SK-N-SH treated with all-trans-retinoic acid at 6 μM for 48 hours (cell line): ENCODE measurements around the gene CYP11A1.

Experiments
- ATAC-seq: fragments of 200-7000 bp; cut with Tn5 transposase; 3 replicates; pipeline ENCODE4 v1.9.1; 2020; ENCODE audit warnings: mild to moderate bottlenecking, moderate library complexity
- ARNTL ChIP-seq: fragments of 450-650 bp; formaldehyde crosslinking; IDR thresholded peaks from 2 replicates; pipeline ENCODE4 v1.5.0; 2020; ENCODE audit warnings: low read depth, mild to moderate bottlenecking, moderate library complexity, borderline replicate concordance
- BACH2 ChIP-seq: fragments of 250-450 bp; sonication (Bioruptor Pico); IDR thresholded peaks from 2 replicates; pipeline ENCODE4 v1.9.0; 2021; ENCODE audit warnings: mild to moderate bottlenecking, borderline replicate concordance
- CSDC2 ChIP-seq: fragments of 250-450 bp; sonication (Bioruptor Pico); IDR thresholded peaks from 2 replicates; pipeline ENCODE4 v1.5.0; 2020; ENCODE audit warnings: mild to moderate bottlenecking, moderate library complexity
- CSRNP3 ChIP-seq: fragments of 250-450 bp; sonication (Bioruptor Pico); IDR thresholded peaks from 2 replicates; pipeline ENCODE4 v1.5.1; 2021; ENCODE audit warnings: mild to moderate bottlenecking, moderate library complexity
- ESRRG ChIP-seq: fragments of 250-450 bp; sonication (Bioruptor Pico); IDR thresholded peaks from 2 replicates; pipeline ENCODE4 v1.6.1; 2021; ENCODE audit warnings: mild to moderate bottlenecking
- ISL1 ChIP-seq: fragments of 250-450 bp; sonication (Bioruptor Pico); IDR thresholded peaks from 2 replicates; pipeline ENCODE4 v2.1.2; 2022; ENCODE audit warnings: mild to moderate bottlenecking, moderate library complexity
- OSR1 ChIP-seq: fragments of 250-450 bp; sonication (Bioruptor Pico); IDR thresholded peaks from 2 replicates; pipeline ENCODE4 v1.8.0; 2022; ENCODE audit warnings: moderate library complexity, mild to moderate bottlenecking, inconsistent platforms
- PATZ1 ChIP-seq: fragments of 250-450 bp; sonication (Bioruptor Pico); IDR thresholded peaks from 2 replicates; pipeline ENCODE4 v1.8.0; 2020; ENCODE audit warnings: mild to moderate bottlenecking, moderate library complexity, borderline replicate concordance
- POU6F1 ChIP-seq: fragments of 250-450 bp; sonication (Bioruptor Pico); IDR thresholded peaks from 2 replicates; pipeline ENCODE4 v1.8.0; 2021; ENCODE audit warnings: low read depth, mild to moderate bottlenecking, moderate library complexity, borderline replicate concordance
- PPARA ChIP-seq: fragments of 250-450 bp; sonication (Bioruptor Pico); IDR thresholded peaks from 2 replicates; pipeline ENCODE4 v1.5.0; 2020; ENCODE audit warnings: mild to moderate bottlenecking, borderline replicate concordance
- RARB ChIP-seq: fragments of 250-450 bp; sonication (Bioruptor Pico); IDR thresholded peaks from 2 replicates; pipeline ENCODE4 v1.8.0; 2021; ENCODE audit warnings: mild to moderate bottlenecking, moderate library complexity
- TCF4 ChIP-seq: fragments of 250-450 bp; sonication (Bioruptor Pico); IDR thresholded peaks from 2 replicates; pipeline ENCODE4 v1.8.0; 2021; ENCODE audit warnings: mild to moderate bottlenecking, moderate library complexity, borderline replicate concordance
- TOX ChIP-seq: fragments of 250-450 bp; sonication (Bioruptor Pico); IDR thresholded peaks from 2 replicates; pipeline ENCODE4 v1.8.0; 2021; ENCODE audit warnings: mild to moderate bottlenecking, moderate library complexity, borderline replicate concordance
- ZC3H10 ChIP-seq: fragments of 250-450 bp; sonication (Bioruptor Pico); IDR thresholded peaks from 2 replicates; pipeline ENCODE4 v1.5.1; 2021; ENCODE audit warnings: mild to moderate bottlenecking, moderate library complexity
- ZFP30 ChIP-seq: fragments of 450-650 bp; formaldehyde crosslinking; IDR thresholded peaks from 2 replicates; pipeline ENCODE4 v1.5.0; 2022; ENCODE audit warnings: mild to moderate bottlenecking, moderate library complexity
- ZNF565 ChIP-seq: fragments of 450-650 bp; formaldehyde crosslinking; conservative IDR thresholded peaks from 2 replicates; pipeline ENCODE4 v1.5.0; 2020; ENCODE audit warnings: low read depth, mild to moderate bottlenecking, moderate library complexity
- ZNF70 ChIP-seq: fragments of 450-650 bp; formaldehyde crosslinking; IDR thresholded peaks from 2 replicates; pipeline ENCODE4 v1.5.0; 2020; ENCODE audit warnings: mild to moderate bottlenecking, moderate library complexity
- ZNF8 ChIP-seq: fragments of 450-650 bp; formaldehyde crosslinking; IDR thresholded peaks from 2 replicates; pipeline ENCODE4 v1.5.0; 2020; ENCODE audit warnings: mild to moderate bottlenecking, moderate library complexity

The CYP11A1 gene

GRCh38 chr15:74367296-74367854 is at the start of gene CYP11A1:
TSS of gene CYP11A1 (minus strand) at chr15:74367646. CDS start at chr15:74367585, 61 bp downstream.
- no peak for ATAC-seq
- TF ChIP-seq PPARA (CRISPR knock-in tag) (no peak), CSRNP3 (no peak), ZNF8 (CRISPR knock-in tag) (no peak), POU6F1 (CRISPR knock-in tag) (no peak), TCF4 (CRISPR knock-in tag) (no peak), ZNF565 (CRISPR knock-in tag) (no peak)

- no peak for TF ChIP-seq RARB (CRISPR knock-in tag)
- TF ChIP-seq TOX (CRISPR knock-in tag): no peak
- TF ChIP-seq PATZ1: no peak
- no peak for TF ChIP-seq ZFP30
- no peak for TF ChIP-seq ISL1 (CRISPR knock-in tag)
- no peak for TF ChIP-seq POU6F1 (CRISPR knock-in tag)
- TF ChIP-seq CSDC2 (CRISPR knock-in tag): no peak
- ATAC-seq: no peak
Measured at GRCh38 chr15:74417225-74417624, 49.8 kb upstream of the CYP11A1 start.

- no peak for ATAC-seq
Measured at GRCh38 chr15:74415966-74416916, 48.8 kb upstream of the CYP11A1 start.

GRCh38 chr15:74414603-74415338 is 47.3 kb upstream of the CYP11A1 start:
- ATAC-seq: no peak
- no peak for TF ChIP-seq ZNF70 (CRISPR knock-in tag)
- TF ChIP-seq TCF4 (CRISPR knock-in tag): no peak
- no peak for TF ChIP-seq BACH2 (CRISPR knock-in tag)
- TF ChIP-seq ZC3H10 (CRISPR knock-in tag): no peak
- no peak for TF ChIP-seq ISL1 (CRISPR knock-in tag)
- no peak for TF ChIP-seq OSR1 (CRISPR knock-in tag)

More at GRCh38 chr15:74415966-74416916, 48.8 kb upstream of the CYP11A1 start:
- no peak for TF ChIP-seq ESRRG (CRISPR knock-in tag)

- no peak for ATAC-seq
- TF ChIP-seq ARNTL (CRISPR knock-in tag): no peak
- TF ChIP-seq TCF4 (CRISPR knock-in tag): no peak
Measured at GRCh38 chr15:74414081-74414580, 46.7 kb upstream of the CYP11A1 start.
